ENCODE measurements around the gene FOSL1.

GRCh38 chr11:65843811-65844210, 56.4 kb downstream of the FOSL1 start:
- no peak for TF ChIP-seq EGR1 (IDR thresholded peaks at IDR 0.05; ENCODE audit: low read depth in 2 of 2)
- no peak for TF ChIP-seq ZBTB33 (IDR thresholded peaks at IDR 0.05)
- no peak for TF ChIP-seq CTCF (IDR thresholded peaks at IDR 0.05; ENCODE audit: low read depth, low read length, missing input control)
- TF ChIP-seq TAF1 (conservative IDR thresholded peaks at IDR 0.05), result no peak
- TF ChIP-seq HNF4G (IDR thresholded peaks at IDR 0.05), result no peak

Data from liver (tissue), 3 donors.